GM18951 (cell line): Measurements from ENCODE around the gene SERPINA12.

Source experiments
- POLR2A ChIP-seq: IDR thresholded peaks from 4 replicates; pipeline ENCODE4 v1.6.1; 2011; ENCODE audit warnings: mild to moderate bottlenecking; ENCODE audit not compliant: insufficient read length, insufficient read depth; ENCODE audit errors: extremely low read depth
- in situ Hi-C: fragments of 300-500 bp; cut with MboI; formaldehyde crosslinking; loops from one replicate; pipeline ENCODE4 v1.12.0; 2022; ENCODE audit warnings: low sequenced_read_pairs, mixed read lengths, inconsistent platforms; ENCODE audit not compliant: unreplicated experiment

SERPINA12 gene

DNA sequence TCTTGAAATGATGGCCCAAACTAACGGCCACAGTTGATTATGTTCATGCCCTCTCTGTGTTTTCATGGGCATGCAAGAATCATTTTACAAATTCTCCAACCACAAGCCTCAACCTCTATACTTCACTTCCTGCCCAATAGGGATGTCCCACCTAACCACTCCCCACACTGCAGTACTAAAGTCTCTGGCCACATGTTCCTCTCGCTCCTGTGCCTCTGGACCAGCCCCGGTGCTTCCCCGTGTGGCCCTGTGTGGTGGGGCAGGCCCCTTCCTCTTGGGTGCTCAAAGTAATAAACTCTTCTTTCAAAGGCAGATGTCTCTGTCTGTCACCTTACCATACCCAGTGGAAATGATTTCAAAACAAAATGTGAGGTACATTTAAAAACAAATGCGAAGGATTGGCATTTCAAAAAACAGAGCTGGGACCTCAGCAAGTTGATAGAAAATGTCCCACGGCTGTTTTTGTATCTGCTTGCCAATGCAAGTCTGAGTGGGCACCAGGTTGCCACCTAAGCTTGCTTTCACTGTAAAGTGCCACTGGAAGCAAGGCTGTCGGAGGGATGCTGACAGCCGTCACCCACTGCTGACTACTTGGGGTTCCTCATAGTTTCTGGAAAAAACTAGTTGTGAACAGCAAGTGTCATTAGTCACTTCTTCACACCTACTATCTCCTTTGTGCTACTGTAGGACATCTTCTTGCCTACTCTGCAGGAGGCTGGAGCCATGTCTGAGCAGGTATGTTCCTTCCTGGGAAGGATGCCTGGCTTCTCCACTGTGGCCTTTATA is 48.4 kb downstream of the SERPINA12 start:
- in situ Hi-C loops, result no loop called here

DNA sequence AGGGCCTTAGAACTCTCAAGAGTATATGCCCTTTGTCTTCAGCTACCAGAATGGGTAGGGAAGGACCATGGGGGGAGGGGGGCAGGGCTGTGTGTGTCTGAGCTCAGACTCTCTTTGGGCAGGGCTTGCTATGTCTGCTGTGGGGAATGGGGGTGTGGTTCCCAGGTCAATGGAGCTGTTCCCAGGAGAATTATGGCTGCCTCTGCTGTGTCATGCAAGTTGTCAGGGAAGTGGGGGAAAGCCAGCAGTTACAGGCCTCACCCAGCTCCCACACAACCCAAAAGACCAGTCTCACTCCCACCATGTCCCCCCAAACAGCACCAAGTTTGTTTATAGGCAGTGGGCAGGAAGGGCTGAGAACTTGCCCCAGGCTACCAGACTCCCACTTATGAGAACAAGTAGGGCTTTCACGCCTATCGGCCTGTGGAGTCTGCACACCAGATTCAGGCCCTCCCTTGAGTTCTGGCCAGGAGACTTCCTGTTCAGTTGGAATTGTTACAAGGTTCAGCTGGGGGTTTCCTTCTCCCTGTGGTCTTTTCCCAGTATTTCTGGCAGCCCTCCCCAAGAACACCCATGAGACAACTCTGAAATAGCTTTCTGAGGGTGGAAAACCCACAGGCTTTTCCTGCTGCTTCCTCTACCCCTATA is 50.6 kb downstream of the SERPINA12 start:
- in situ Hi-C loops, result no loop called here
- no peak for TF ChIP-seq POLR2A

More for the DNA sequence above, 48.4 kb downstream of the SERPINA12 start:
- TF ChIP-seq POLR2A, result no peak

DNA sequence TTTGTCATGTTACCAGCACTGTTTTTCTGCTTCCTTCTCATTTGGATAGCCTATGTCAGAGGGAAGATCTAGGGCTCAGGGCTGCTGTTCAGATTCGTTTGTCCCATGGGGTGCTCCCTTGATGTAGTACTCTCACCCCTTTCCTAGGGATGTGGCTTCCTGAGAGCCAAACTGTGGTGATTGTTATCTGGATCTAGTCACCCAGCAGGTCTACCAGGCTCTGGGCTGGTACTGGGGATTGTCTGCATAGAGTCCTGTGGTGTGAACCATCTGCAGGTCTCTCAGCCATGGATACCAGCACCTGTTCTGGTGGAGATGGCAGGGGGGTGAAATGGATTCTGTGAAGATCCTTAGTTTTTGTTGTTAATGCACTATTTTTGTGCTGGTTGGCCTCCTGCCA is 51.2 kb downstream of the SERPINA12 start:
- no peak for TF ChIP-seq POLR2A
- in situ Hi-C loops, result no loop called here

DNA sequence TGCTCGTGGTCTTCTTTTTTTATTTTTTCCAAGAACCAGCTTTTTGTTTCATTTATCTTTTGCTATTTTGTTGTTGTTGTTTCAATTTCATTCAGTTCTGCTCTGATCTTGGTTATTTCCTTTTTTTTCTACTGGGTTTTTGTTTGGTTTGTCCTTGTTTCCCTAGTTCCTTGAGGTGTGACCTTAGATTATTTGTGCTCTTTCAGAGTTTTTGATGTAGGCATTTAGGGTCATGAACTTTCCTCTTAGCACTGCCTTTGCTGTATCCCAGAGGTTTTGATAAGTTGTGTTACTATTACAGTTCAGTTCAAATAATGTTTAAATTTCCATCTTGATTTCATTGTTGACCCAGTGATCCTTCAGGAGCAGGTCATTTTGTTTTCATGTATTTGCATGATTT is 53.3 kb downstream of the SERPINA12 start:
- in situ Hi-C loops, result no loop called here

DNA sequence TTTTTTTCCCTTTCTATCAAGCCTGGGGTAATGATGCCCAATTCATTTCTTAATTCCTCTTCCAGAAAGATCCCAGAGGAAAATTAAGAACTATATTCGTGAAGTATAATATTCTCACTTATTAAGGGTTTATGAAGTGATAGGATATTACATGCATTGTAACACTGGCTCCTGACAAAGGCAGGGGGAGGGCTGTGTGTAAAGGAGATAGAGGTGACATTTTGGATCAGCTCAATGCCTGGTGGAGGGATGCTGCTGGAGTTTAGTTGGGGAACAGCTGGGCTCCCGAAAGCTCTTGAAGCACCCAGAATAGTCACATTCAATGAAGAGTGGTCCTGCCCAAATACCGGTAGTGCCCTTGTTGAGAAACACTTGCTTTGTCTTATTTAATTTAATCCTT is 57.4 kb downstream of the SERPINA12 start:
- in situ Hi-C loops, result no loop called here
- no peak for TF ChIP-seq POLR2A

More for the DNA sequence above, 53.3 kb downstream of the SERPINA12 start:
- TF ChIP-seq POLR2A, result no peak

DNA sequence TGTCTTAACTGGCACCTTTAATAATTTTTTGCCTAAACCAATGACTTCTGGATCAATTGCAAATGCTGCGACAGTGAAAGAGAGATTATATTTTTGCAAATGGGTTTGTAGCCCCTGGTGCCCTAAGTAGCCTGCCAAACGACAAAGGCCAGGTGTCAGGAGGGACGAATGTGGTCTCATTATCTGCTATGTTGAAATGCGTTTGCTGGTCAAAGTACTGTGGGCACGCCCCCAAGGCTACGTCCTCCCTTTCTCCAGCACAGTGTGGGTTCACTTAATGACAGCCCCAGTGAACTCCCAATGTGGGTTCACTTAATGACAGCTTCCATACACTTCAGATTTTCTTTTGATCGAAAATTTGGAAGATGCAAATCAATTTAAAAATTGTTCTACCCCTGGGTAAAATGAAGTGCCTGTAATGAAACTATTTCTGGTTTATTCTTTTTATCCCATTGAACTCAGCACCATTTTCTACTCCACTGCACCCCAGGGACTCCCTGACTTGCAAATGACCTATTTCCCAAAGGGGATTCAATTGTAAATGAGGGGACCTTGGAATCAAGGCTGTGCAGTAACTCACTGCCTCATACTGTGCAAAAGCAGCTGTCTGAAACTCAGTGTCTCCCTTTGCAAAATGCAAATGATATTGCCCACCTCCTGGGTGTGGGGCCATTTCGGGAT is 58.0 kb downstream of the SERPINA12 start:
- in situ Hi-C loops, result no loop called here
- no peak for TF ChIP-seq POLR2A

DNA sequence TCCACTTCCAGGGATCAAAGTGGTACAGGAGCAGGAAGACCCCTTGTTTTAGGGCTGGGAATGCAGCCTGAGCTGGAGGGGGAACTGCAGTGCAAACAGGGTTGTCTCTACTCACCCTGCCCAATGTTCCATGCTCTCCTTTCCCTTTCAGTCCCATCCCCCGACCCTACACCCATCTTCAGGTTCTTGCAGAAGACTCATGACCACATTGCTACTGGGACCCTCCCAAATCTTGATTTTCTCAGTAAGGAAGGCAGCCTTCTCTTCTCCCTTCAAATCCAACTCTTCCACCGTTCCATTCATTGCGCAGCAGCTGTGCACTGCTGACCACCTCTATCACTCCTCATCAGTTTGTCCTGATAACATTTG is 58.6 kb downstream of the SERPINA12 start:
- in situ Hi-C loops, result no loop called here
- no peak for TF ChIP-seq POLR2A

DNA sequence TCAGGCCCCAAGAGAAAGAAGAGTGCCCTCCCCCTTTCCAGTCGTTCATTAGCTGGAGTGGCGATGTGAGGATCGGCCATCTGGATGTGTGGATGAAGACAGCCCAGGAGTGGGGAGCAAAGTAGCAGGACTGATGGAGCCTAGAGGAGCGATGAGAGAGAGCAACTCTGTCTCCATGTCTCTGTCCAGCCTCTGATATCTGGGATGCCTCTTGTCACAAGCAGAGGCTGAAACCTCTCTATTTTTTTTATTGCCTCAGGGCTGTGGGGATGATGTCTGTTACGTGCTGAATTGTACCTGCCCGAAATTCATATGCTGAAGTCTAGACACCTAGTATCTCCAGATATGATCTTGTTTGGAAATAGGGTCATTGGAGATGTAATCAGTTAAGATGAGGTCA is 59.3 kb downstream of the SERPINA12 start:
- no peak for TF ChIP-seq POLR2A
- in situ Hi-C loops, result no loop called here

DNA sequence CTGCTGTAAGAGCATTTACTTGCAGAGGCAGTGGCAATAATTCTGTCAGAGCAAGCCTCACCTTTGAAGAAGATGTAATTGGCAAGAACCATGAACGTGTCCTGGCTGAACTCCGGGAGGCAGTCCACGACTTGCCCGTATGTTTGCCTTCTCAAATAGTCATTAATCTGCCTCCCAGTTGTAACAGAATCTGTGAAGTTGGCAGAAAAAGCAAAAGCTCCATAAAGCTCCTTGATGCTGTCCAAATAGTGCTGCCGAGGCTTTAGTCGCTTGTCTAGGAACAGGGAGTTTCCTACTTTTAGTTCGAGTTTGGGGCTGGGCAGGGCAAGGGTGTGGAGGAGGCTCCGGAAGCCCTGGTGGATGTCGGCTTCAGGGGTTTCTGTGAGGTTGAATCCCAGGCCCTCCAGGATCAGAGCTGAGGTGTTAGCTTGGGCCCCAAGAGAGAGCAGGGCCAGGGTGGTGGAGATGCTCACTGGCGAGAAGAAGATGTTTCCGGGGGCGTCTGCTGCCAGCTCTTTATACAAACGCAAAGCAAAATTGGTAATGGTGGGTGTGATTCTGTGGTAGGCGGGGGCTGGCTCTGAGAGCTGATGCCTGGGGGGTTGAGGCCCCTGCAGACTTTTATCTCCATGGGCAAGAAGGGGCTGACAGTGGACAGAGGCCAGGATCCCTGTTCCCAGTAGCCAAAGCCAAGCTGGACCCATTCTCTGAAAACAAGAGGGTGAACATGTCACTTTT is 61.0 kb downstream of the SERPINA12 start:
- TF ChIP-seq POLR2A, result no peak
- in situ Hi-C loops, result no loop called here

DNA sequence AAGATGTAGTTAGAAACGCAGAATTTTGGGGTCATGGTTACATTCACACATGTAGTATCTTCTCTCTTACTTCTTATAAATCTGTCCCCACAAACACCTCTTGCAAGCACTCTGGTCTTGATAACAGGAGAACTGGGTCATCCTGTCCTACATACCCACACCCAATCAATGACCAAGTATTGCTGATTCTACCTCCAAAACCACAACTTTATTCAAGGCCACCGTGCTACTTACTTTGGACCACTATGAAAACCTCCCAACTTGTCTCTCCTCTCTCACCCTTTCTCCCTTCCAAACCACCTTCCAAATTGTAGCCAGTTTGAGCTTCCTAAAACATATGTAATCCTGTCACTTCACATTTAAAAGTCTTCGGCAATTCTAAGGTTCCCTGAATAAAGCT is 62.1 kb downstream of the SERPINA12 start:
- TF ChIP-seq POLR2A, result no peak
- in situ Hi-C loops, result no loop called here

DNA sequence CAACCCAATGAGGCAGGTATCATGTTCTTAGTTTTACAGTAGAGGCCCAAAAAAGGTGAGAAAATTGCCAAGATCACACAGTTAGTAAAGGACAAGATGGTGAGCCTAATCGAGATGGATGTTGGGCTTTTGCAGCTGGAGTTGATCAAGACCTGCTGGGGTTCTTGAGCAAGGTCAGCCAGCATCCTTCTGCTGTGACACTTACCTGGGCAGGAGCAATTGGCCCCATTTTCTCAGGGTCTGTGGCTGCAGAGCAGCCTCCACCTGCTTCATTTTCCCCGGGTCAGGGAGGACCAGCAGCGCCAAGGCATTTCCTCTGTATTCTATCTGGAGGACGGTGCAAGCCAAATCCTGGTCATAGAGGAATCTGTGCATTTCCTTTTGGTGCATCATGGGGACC is 63.1 kb downstream of the SERPINA12 start:
- no peak for TF ChIP-seq POLR2A
- in situ Hi-C loops, result no loop called here

DNA sequence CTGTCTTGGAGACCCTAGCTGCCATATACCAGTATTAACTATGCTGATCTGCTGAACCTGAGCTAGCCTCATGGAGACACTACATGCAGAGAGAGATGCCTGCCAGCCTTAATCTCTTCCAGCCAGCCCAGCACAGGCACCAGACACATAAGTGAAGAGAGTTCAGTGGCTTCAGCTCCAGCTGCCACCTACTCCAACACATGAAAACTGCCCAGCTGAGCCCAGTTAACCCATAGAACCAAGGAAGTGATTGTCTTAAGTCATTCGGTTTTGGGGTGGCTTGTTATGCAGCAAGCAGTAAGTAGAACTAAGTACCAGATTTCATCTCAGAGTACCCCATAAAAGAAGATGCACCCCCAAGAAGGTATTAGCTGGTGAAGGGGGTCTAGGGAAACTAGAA is 64.3 kb downstream of the SERPINA12 start:
- in situ Hi-C loops, result no loop called here
- no peak for TF ChIP-seq POLR2A

DNA sequence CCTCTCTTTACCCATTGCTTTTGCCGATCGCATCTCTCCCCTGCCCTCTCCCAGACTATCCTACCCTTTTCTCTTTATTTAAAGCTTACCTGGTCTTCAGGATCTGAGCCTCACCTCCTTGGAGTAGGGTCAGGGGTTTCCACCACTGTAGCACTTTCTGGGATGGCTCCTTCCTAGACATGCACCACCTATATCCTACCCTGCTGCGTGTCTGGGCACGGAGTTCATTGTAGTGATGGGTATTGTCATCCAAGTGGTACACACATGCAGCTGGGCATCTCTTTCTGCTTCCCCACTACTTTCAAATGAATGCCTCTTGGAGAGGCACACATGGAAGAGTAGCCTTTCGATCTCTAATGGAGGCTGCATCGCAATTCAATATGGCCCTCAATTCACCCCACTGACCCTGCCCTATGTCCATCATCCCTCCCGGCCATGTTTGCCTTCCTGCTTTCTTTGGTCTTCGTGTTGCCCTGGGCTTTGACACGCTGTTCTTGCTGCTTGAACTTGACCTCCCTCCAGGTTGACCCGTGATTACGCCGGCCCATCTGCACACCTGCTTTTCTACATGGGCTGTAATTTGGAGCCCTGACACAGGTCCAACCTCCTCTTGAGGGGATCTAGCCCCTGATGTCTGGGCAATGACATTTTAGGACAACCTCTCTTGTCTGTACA is 67.6 kb downstream of the SERPINA12 start:
- TF ChIP-seq POLR2A, result no peak
- in situ Hi-C loops, result no loop called here

DNA sequence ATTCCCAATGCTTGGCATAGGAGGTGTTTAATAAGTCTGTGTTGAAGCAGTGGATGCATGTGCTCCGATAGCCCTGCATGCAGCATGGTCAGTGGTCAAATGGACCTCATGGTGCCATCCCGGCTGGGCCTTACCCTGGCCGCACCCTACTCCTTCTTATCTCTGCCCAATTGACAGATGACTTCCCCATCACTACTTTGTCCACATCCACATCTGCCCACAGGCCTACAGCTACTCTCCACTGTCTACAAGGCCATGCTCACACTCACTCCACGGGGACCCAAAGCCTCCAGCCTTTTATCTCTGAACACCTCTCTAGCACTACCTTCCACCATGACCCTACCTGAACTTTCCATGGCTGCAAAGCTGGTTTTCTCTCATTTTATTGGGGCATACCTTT is 68.1 kb downstream of the SERPINA12 start:
- TF ChIP-seq POLR2A, result no peak
- in situ Hi-C loops, result no loop called here
